Mammary epithelial cell (primary cell): ENCODE results near the gene TTC38.

Source experiments
- CTCF ChIP-seq, 2 donors: IDR thresholded peaks in 1 of 2; conservative IDR thresholded peaks in 1 of 2; 2 replicates each; pipeline ENCODE4 v1.5.1; 2011 to 2012; ENCODE audit warnings: inconsistent platforms in 2 of 2, low read length in 2 of 2, mild to moderate bottlenecking in 2 of 2, control low read depth in 1 of 2, low read depth in 1 of 2; ENCODE audit not compliant: insufficient read depth in 1 of 2; ENCODE audit errors: extremely low read depth in 1 of 2
- EZH2 ChIP-seq: IDR thresholded peaks from 2 replicates; pipeline ENCODE4 v1.6.1; 2012; ENCODE audit warnings: low read length, inconsistent platforms, borderline replicate concordance

GRCh38 chr22:46290843-46291785 lies 23.3 kb downstream of the TTC38 start:
- no peak for TF ChIP-seq CTCF (conservative IDR thresholded peaks at IDR 0.05 in 1 of 2, IDR thresholded peaks at IDR 0.05 in 1 of 2; ENCODE audit: extremely low read depth in 1 of 2, insufficient read depth in 1 of 2, low read depth in 1 of 2, low read length in 2 of 2)
- TF ChIP-seq EZH2: no peak
